ENCODE measurements around the gene ZNF521. TPM values are rescaled to one million over a fixed set of nuclear protein-coding genes. Genes with fewer than 3 reads are reported as not detected.

ZNF521 gene
- total RNA-seq, 3 donors from 2014 or later, result 30.2 to 67.5 (median 51.8) TPM

- TF ChIP-seq POLR2AphosphoS5 (IDR thresholded peaks at IDR 0.05) (no peak), POLR2A (IDR thresholded peaks at IDR 0.05) (no peak), CTCF (IDR thresholded peaks at IDR 0.05) (no peak)
- no peak overlapping the region for H3K27ac ChIP-seq
- H3K4me1 ChIP-seq, result no peaks in the 10 kb centered on the region
- no peaks in the 10 kb centered on the region for H3K27me3 ChIP-seq
- intact Hi-C loops (cut with DNase I; ENCODE audit: low total_unique reads), result no loop called here
- DNase-seq (ENCODE audit: low spot score in 2 of 2), result no peak
- H3K36me3 ChIP-seq, result no peaks in the 10 kb centered on the region
- H3K9me3 ChIP-seq, result no peaks in the 10 kb centered on the region
- no peak overlapping the region for H3K4me3 ChIP-seq
Observed at GRCh38 chr18:25055076-25055475, 296.9 kb downstream of the ZNF521 start.

- Histone ChIP-seq H3K27ac (no peak overlapping the region), H3K9me3 (no peaks in the 10 kb centered on the region), H3K27me3 (no peaks in the 10 kb centered on the region), H3K4me1 (no peaks in the 10 kb centered on the region), H3K36me3 (no peaks in the 10 kb centered on the region), H3K4me3 (no peak overlapping the region)
- intact Hi-C loops (cut with DNase I; ENCODE audit: low total_unique reads), result no loop called here
- no peak for DNase-seq (ENCODE audit: low spot score in 2 of 2)
- TF ChIP-seq POLR2AphosphoS5 (IDR thresholded peaks at IDR 0.05) (no peak), CTCF (IDR thresholded peaks at IDR 0.05) (no peak), POLR2A (IDR thresholded peaks at IDR 0.05) (no peak)
Observed at GRCh38 chr18:25053466-25053865, 298.5 kb downstream of the ZNF521 start.

GRCh38 chr18:25052511-25052921, 299.4 kb downstream of the ZNF521 start:
- H3K27ac ChIP-seq, result no peak overlapping the region
- no peak overlapping the region for H3K4me3 ChIP-seq
- TF ChIP-seq POLR2AphosphoS5 (IDR thresholded peaks at IDR 0.05), result no peak
- H3K36me3 ChIP-seq, result no peaks in the 10 kb centered on the region
- no peaks in the 10 kb centered on the region for H3K4me1 ChIP-seq
- no peak for DNase-seq (ENCODE audit: low spot score in 2 of 2)
- no peaks in the 10 kb centered on the region for H3K27me3 ChIP-seq
- intact Hi-C loops (cut with DNase I; ENCODE audit: low total_unique reads), result no loop called here
- no peaks in the 10 kb centered on the region for H3K9me3 ChIP-seq

- no peak for DNase-seq (ENCODE audit: low spot score in 2 of 2)
- no peaks in the 10 kb centered on the region for H3K36me3 ChIP-seq
- H3K4me1 ChIP-seq, result no peaks in the 10 kb centered on the region
- intact Hi-C loops (cut with DNase I; ENCODE audit: low total_unique reads), result no loop called here
- no peaks in the 10 kb centered on the region for H3K27me3 ChIP-seq
- H3K27ac ChIP-seq, result no peak overlapping the region
- H3K4me3 ChIP-seq, result no peak overlapping the region
- no peaks in the 10 kb centered on the region for H3K9me3 ChIP-seq
- TF ChIP-seq CTCF (IDR thresholded peaks at IDR 0.05) (no peak), POLR2AphosphoS5 (IDR thresholded peaks at IDR 0.05) (no peak), POLR2A (IDR thresholded peaks at IDR 0.05) (no peak)
Observed at GRCh38 chr18:25050605-25051004, 301.4 kb downstream of the ZNF521 start.

- no peaks in the 10 kb centered on the region for H3K27me3 ChIP-seq
- no peaks in the 10 kb centered on the region for H3K4me1 ChIP-seq
- no peak for DNase-seq (ENCODE audit: low spot score in 2 of 2)
- H3K36me3 ChIP-seq, result no peaks in the 10 kb centered on the region
- intact Hi-C loops (cut with DNase I; ENCODE audit: low total_unique reads), result no loop called here
- no peak overlapping the region for H3K27ac ChIP-seq
- no peak overlapping the region for H3K4me3 ChIP-seq
- no peaks in the 10 kb centered on the region for H3K9me3 ChIP-seq
- no peak for TF ChIP-seq POLR2A (IDR thresholded peaks at IDR 0.05)
- no peak for TF ChIP-seq POLR2AphosphoS5 (IDR thresholded peaks at IDR 0.05)
Observed at GRCh38 chr18:25047983-25048382, 304.0 kb downstream of the ZNF521 start.

GRCh38 chr18:25047421-25047820, 304.5 kb downstream of the ZNF521 start:
- H3K4me3 ChIP-seq, result no peak overlapping the region
- no peak for DNase-seq (ENCODE audit: low spot score in 2 of 2)
- intact Hi-C loops (cut with DNase I; ENCODE audit: low total_unique reads), result no loop called here
- H3K27me3 ChIP-seq, result no peaks in the 10 kb centered on the region
- H3K4me1 ChIP-seq, result no peaks in the 10 kb centered on the region
- H3K27ac ChIP-seq, result no peak overlapping the region
- no peak for TF ChIP-seq POLR2A (IDR thresholded peaks at IDR 0.05)
- TF ChIP-seq POLR2AphosphoS5 (IDR thresholded peaks at IDR 0.05), result no peak
- no peak for TF ChIP-seq CTCF (IDR thresholded peaks at IDR 0.05)
- no peaks in the 10 kb centered on the region for H3K9me3 ChIP-seq
- no peaks in the 10 kb centered on the region for H3K36me3 ChIP-seq

Data from breast epithelium (tissue), 4 donors.